Medulla oblongata (tissue), 1 donor: ENCODE measurements around the gene PLA2G4B.

Source experiments
- DNase-seq: peaks from one replicate; pipeline ENCODE4 v3.0.0-alpha.2; 2015; ENCODE audit errors: extremely low spot score

Gene PLA2G4B, protein sequence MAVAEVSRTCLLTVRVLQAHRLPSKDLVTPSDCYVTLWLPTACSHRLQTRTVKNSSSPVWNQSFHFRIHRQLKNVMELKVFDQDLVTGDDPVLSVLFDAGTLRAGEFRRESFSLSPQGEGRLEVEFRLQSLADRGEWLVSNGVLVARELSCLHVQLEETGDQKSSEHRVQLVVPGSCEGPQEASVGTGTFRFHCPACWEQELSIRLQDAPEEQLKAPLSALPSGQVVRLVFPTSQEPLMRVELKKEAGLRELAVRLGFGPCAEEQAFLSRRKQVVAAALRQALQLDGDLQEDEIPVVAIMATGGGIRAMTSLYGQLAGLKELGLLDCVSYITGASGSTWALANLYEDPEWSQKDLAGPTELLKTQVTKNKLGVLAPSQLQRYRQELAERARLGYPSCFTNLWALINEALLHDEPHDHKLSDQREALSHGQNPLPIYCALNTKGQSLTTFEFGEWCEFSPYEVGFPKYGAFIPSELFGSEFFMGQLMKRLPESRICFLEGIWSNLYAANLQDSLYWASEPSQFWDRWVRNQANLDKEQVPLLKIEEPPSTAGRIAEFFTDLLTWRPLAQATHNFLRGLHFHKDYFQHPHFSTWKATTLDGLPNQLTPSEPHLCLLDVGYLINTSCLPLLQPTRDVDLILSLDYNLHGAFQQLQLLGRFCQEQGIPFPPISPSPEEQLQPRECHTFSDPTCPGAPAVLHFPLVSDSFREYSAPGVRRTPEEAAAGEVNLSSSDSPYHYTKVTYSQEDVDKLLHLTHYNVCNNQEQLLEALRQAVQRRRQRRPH

DNA sequence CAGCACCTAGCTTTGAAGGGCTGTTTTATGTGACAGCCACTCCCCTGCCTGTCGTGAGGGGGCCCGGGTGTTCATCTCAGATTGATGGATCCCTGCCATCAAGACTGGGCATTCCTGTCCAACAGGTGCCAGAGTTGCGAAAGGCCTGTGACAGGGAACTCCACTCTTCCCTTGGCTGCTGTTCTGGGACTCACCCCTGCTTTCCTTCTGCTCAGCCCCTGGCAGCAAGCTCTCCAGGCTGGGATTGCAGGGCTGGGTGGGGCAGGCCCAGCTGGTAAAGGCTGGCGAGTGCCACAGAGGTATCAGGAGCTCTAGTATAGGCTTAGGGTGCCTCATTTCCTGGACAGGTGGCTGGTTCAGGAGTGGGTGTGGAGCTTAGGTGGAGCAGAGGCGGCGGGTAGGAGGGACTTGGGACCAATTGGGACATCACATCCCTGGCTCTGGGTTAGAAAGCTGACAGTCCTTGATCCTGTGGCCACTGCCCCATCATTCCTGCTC, at the start of gene PLA2G4B:
Gene PLA2G4B (plus strand): TSS at position 448 of the 498 bp plus-strand sequence. CDS start 67 bp downstream, outside the sequence.
- DNase-seq, result no peak

DNA sequence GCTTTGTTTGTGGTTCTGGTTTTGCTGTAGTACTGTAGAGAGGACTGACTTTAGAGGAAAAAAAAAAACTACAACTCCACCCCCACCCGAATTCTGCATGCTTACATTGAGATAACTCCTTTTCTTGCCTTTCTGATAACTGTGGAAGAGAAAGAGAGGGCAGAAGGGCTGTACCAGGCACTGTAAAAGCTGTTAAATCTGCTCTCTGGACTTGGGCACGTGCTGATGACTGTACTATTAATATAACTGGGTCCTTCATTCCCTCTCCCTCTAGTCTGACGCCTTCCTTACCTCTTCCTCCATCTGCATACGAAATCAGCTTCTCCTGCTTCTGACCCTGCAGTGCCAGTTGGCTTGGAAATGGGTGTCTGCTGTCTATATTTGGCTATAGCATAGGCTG, 49.4 kb upstream of the PLA2G4B start:
- DNase-seq, result peak; percentile 42

DNA sequence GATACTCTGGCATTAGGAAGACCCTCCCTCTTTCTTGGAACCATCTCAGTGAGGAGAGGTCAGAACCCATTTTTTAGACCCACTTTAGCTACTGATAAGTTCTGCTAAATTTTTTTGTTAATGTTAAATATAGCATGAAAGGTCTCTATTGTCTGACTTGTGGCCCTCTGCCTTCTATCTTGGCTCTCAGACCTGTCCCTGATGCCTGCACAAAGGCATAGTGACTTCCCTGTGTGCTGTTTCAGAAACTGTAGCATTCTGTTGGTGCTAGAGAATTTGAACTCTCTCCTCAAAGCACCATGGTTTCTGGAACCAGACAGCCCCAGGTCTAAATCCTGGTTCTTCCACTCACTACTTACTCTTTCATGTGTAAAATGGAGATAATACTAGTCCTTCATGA, 49.0 kb upstream of the PLA2G4B start:
- peak; percentile 55 for DNase-seq

DNA sequence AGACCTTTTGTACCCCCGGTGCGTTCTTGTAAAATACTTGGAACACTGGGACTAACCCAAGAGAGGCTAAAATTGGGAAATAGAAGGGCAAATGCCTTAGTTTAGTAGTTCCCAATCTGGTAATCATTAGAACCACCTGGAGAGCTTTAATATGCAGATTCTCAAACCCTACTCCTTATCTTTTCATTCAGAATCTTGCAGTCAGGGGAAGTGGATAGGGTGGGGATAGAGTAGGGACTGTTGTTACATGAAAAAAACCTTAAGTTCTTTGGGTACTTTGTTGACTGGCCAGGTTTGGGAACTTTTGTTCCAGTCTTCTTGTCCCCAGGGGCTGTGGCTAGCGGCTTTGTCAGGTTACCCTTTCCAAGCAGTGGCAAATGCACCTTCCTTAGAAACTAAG, 48.5 kb upstream of the PLA2G4B start:
- DNase-seq, result no peak

GRCh38 chr15:41790756-41791546, 47.7 kb upstream of the PLA2G4B start:
- DNase-seq, result no peak

GRCh38 chr15:41791547-41791937, 47.1 kb upstream of the PLA2G4B start:
- DNase-seq, result no peak

GRCh38 chr15:41792000-41792637, 46.5 kb upstream of the PLA2G4B start:
- no peak for DNase-seq

DNA sequence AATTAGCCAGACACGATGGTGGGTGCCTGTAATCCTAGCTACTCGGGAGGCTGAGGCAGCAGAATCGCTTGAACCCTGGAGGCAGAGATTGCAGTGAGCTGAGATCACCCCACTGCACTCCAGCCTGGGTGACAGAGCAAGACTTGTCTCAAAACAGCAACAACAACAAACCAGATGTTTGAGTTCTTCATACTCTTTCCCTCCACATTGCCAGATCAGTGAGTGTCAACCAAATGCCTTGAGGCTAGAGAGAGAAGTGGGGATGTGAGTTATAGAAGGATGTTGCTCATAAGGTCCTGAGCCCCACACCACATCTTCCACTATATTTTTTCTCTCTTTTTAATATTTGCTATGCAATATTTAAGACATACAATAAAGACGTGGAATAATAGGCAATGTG, 44.6 kb upstream of the PLA2G4B start:
- DNase-seq, result no peak

- no peak for DNase-seq
Observed at GRCh38 chr15:41795996-41796856, 42.4 kb upstream of the PLA2G4B start.

DNA sequence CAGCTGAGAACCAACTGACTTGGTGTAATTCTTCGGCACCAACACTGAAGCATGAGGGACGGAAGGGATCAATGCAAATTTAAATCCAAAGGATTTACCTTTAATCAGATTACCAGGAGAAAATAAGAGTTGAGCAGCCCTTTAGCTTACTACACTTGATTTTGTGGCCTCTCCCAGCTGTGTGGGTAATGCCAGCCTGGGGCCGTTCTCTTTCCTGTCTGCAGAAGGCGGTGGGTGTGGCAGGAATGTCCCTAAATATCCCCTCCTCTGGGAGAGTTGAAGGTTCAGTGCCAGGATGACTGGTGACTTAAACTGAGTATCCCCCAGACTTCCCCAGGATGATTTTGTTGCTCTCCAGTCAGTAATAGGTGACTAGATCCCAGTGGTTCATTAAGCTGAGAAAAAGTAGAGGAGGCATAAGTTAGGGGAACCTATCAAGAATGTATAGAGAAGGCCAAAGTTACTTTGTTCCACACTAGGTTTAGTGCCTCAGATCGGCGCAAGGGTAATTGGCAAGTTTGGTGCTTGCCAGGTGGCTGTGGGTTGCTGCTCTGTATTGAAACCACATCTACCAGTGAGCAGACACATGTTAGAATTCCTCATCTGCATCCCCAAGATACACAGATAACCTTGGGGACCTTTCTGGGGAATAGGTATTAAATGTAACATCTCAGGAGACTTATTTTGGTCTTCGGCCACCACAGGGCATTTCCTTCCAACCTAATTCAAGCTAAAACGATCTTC, 41.3 kb upstream of the PLA2G4B start:
- no peak for DNase-seq

GRCh38 chr15:41798607-41799487, 39.8 kb upstream of the PLA2G4B start:
- DNase-seq, result no peak

DNA sequence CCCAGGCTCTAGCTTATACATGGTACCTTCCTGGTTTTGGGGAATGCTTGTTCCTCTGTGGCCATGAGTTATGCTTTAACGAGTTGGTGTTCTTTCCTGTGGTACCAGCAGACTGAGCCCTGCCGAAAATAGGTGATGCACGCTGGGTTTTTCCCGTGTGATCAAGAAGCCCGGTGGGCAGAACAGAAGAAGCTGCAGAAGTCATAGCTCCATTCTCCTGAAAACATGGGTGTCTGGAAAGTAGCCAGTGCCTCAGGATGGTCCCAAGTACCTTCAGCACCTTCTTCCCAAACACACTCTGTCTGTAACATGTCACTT, 39.2 kb upstream of the PLA2G4B start:
- no peak for DNase-seq

- no peak for DNase-seq
Observed at GRCh38 chr15:41801185-41801584, 37.5 kb upstream of the PLA2G4B start.

DNA sequence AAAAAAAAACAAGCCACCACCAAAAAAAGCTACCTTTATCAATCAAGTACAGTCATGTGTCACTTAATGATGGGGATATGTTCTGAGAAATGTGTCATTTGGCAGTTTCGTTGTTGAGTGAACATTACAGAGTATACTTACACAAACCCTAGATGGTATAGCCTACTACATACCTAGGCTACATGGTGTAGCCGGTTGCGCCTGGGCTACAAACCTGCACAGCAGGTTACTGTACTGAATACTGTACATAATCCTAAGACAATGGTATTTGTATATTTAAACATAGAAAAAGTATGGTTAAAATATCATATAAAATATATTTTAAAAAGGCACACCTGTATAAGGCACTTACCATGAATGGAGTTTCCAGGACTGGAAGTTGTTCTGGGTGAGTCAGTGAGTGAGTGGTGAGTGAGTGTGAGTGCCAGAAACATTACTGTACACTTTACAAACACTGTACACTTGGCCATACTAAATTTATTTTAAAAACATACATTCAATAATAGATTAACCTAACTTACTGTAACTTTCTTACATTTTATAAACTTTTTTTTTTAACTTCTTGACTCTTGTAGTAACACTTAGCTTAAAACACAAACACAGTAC, 36.7 kb upstream of the PLA2G4B start:
- no peak for DNase-seq

- no peak for DNase-seq
Observed at GRCh38 chr15:41804361-41804760, 34.3 kb upstream of the PLA2G4B start.

- no peak for DNase-seq
Observed at GRCh38 chr15:41804916-41805666, 33.6 kb upstream of the PLA2G4B start.

- DNase-seq, result no peak
Observed at GRCh38 chr15:41805711-41806110, 32.9 kb upstream of the PLA2G4B start.
